HG03108 (cell line): ENCODE results near the gene KSR2.

ENCODE experiments used
- ATAC-seq: cut with Tn5 transposase; IDR thresholded peaks from one replicate; pipeline ENCODE4 v1.9.1; 2021; ENCODE audit warnings: moderate library complexity; ENCODE audit not compliant: unreplicated experiment

Gene KSR2

GRCh38 chr12:117702741-117703140, 266.0 kb downstream of the KSR2 start:
- ATAC-seq: no peak

DNA sequence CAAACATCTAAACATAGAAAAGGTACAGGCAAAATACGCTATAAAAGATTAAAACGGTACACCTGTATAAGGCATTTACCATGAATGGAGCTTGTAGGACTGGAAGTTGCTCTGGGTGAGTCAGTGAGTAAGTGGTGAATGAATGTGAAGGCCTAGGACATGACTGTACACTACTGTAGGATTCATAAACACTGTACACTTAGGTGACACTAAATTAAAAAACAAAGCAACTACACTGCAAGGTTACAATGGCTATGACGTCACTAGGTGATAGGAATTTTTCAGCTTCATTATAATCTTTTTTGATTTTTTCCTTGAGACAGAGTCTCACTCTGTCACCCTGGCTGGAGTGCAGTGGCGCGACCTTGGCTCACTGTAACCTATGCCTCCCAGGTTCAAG, 269.2 kb downstream of the KSR2 start:
- ATAC-seq: no peak

DNA sequence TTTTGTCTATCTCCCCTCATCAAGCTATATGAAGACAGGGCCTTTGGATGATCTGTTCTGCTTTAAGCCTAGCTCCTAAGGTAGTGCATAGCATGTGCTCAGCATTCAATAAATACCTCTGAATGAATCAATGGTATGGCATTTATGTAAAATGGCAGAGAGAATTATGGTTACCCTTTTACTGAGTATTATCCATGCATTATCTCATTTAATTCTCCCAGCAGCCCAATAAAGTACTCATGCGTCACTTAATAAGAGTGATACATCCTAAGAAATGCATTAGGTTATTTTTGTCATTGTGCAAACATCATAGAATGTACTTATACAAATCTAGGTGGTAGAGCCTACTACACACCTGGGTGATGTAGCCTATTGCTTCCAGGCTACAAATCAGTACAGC, 269.7 kb downstream of the KSR2 start:
- ATAC-seq: no peak

DNA sequence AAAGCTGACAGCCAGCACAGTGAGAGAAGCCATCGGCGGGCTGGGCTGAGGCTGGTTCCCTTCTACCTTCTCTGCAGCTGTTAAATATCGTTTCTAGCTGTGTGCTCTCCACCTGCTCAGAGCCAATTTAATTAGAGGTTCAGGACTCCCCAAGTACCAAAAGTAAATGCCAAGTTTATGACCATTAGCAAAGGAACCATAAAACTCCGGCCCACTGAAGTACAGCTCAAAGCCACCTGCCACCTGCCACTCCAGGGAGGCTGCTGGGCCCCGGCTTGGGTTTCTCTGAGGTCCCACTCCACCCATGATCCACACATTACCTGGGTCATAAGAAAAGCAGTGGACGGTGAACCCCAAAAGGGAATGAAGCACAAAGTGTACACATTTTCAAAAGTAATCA, 272.8 kb downstream of the KSR2 start:
- ATAC-seq: no peak

- no peak for ATAC-seq
Measured at GRCh38 chr12:117692512-117692911, 276.3 kb downstream of the KSR2 start.

GRCh38 chr12:117689857-117690256, 278.9 kb downstream of the KSR2 start:
- ATAC-seq: no peak

DNA sequence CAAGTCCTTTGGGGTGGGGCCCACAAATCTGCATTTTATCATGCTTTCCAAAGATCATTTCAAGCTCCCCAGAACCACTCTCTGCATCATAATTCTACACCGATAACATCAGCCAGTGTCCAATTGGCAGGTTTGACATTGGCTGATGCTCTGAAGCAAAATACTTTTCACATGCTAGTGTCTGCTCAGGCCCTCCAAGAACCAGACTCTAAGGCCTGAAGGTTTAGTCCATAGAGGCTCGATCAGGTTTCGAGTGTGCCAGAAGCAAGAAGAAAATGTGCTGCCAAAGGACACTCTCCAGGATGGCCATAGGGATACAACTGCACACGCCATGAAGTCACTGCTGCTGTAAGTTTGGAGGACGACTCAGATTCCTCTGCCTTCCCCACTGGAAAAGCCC, 280.3 kb downstream of the KSR2 start:
- no peak for ATAC-seq

- no peak for ATAC-seq
Measured at GRCh38 chr12:117686911-117687377, 281.8 kb downstream of the KSR2 start.

DNA sequence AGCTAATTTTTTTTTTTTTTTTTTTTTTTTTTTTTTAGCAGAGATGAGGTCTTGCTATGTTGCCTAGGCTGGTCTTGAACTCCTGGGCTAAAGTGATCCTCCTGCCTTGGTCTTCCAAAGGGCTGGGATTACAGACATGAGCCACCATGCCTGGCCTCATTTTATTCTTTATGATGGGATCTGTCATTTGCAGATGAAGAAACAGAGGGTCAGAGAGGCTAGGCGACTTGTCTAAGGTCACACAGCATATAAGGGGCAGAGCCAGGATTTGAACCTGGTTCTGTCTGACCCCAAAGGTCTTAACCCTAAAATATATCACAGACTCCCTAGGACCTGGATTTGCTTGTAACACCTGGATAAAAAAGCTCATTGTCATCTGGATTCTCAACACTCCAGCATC, 282.6 kb downstream of the KSR2 start:
- ATAC-seq: no peak

DNA sequence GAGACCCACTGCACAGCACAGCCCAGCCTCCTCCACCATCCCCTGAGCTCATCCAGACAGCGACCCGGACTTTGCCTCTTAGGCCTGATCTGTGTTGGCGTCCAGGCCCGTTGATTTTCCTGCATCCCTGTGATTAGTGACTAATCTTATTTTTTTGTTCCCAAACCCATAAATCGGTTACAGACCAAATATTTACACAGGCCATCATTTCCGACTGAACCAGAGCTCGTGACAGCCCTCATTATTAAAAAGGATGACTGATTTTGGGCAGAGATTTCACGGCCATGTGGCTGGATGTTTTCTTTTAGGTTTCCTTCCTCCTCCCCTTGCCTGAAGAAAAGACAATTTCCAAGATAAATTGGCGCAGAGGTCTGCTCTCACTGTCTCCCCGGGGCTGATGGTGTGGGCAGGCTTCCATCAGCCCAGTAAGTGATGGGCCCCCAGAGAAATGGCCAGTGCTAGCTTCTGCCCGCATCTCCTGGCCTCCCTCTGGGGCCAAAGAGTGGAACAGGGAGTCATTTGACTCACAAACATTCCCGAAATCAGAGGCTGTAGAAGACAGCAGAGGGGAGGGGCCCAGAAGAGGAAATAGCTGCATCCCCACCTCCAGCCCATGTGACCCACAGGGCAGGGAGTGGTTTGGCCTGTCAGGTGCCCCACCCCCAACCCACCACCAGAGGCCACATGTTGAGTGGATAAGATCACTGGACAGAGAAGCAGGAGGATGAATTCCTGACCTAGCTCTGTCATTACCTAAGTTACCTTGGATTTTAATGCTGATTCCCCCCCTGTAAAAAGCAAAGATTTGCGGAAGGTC, 283.5 kb downstream of the KSR2 start:
- ATAC-seq: no peak

DNA sequence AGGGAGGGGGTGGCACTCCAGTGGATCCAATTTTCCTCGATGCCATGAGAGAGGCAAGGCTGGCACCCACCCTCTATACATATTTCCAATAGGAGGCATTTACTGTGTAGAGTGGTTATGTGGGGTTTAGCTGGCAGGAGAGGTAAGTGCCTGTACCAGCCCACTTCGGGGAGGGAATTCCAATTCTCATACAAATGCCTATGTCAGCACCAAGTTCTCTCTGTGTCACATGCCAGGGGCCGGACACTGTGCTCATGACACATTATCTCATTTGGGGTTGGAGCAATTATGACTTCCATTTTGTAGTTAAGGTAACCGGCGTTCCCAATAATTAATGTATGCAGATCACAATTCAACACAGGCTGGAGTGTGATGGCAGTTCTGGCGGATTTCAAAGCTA, 284.3 kb downstream of the KSR2 start:
- ATAC-seq: no peak

DNA sequence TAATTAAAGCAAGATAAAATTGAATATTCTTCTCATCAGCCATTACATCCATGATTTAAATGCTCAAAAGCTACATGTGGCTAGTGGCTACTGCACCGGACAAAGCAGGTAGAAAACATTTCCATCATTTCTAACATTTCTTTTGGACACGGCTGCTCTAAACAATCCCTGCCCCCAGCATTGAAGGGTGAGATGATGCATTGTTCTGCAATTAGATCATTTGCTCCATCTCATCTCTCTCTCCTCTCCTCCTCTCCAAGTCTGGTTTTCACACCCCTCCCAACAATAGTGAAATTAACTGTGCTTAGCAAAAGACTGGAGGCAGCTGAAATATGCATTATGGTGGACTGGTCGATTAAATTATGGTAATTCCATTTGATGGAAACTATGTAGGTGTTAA, 288.5 kb downstream of the KSR2 start:
- no peak for ATAC-seq

GRCh38 chr12:117679776-117680175, 289.0 kb downstream of the KSR2 start:
- ATAC-seq: no peak

- ATAC-seq: no peak
Measured at GRCh38 chr12:117674763-117675162, 294.0 kb downstream of the KSR2 start.

GRCh38 chr12:117674313-117674712, 294.5 kb downstream of the KSR2 start:
- no peak for ATAC-seq

DNA sequence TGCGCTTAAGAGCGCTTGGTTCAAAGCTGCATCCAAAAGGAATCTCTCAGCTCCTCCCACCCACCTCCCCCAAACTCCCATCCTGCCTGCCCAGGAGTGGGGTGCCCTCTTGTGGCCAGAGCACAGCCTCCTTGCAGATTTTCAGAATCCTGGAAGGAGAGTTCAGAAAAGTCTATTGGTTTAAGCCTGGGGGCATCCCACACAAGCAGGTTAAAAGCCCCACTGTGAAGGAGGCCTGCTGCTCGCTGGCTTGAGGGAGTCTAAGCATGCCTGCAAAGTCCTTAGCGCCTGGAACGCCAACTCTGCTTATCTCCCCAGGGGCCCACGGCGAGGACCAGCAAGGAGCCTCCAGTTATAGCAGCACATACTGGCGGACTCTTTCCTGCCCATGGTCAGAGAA, 297.1 kb downstream of the KSR2 start:
- ATAC-seq: no peak

GRCh38 chr12:117664169-117664568, 304.6 kb downstream of the KSR2 start:
- no peak for ATAC-seq

DNA sequence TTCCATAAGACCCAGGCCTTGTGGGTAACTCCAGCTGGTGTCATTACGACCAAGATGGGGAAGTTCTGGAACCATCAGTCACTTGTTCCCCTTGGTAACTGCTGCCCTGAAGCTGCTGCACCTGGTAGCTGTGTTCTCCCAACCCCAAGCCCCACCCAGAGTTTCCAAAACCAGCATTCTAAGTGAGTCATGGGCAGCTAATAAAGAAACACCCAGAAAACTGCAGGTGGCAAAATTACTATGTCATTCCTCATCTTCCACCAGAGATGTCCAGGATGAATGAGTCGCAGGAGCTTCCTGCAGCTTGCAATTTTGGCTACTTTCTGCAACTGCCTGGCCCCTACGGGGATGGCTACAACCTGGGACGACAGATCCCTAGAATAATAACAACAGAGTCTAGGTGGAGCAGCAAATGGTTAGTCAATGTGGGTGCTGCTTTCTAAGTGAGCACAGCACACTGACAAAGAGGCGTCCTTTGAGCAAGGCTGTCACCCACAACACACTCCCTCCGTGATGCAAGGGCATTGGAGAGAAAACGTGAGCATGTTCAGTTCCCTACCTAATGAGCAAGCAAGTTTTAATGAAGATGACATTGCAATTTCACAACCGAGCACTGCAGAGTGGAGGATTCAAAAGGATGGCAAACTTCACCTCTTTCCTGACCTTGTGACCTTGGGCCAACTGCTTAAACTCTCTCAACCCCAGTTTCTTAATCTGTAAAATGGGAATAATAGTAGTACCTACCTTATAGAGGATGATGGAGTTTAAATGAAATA, 306.0 kb downstream of the KSR2 start:
- ATAC-seq: no peak

DNA sequence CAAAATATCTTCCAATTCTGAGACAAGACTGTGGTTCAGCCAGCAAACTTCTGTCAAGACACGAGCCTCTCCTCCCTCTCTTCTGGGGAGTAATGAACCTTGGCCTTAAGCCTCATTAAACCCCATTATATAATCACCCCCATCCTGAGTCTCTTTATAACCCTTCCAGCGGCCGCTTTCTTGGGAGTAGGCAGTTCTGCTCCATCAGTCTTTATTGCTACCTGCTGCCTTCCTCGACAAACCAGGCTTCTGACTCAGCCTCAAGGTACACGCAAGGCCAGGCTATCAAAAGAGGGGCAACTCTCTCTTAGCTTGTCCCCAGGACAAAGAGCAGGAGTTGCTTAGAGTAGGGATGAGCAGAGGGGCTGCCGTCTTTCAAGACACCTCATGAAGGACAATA, 306.6 kb downstream of the KSR2 start:
- no peak for ATAC-seq

DNA sequence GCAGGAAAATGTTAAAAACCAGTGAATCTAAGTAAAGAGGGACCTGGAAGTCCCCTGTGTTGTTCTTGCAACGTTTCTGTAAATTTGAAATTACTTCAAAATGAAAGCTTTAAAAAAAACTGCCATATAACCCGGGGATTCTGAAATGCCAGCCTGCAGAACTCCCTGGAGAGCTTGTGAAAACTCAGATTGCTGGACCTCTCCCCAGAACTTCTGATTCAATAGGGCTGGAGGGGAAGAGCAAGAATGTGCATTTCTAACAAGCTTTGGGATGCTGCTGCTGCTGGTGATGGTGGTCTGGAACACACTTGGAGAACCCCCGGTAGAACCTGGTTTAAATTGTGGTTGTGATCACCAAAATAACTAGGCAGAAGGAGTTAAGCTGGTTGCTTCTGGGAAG, 307.3 kb downstream of the KSR2 start:
- ATAC-seq: no peak

DNA sequence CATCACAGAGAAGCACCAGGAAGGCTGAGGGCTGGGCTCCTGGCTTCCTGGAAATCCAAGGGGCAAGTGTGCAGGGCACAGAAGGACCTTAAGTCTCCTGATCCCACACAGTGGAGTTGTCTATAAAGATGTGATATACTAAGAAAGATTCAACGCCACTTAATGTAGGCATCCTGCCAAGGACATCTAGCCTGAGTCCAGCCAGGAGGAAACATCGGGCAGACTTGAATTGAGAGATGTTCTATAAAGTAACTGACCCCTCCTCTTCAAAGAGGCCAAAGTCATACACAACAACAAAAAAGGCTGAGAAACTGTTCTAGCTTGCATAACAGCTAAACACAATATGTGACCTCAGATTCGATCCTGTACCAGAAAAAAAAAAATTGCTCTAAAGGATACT, 307.9 kb downstream of the KSR2 start:
- ATAC-seq: no peak

GRCh38 chr12:117658226-117658625, 310.6 kb downstream of the KSR2 start:
- ATAC-seq: no peak
